Lower lobe of right lung (tissue), 2 donors: ENCODE data around the gene MCUR1. TPM values are rescaled to one million over a fixed set of nuclear protein-coding genes. Genes with fewer than 3 reads are reported as not detected.

Experiments
- ATAC-seq, 2 donors: fragments of 200-7000 bp; cut with Tn5 transposase; one replicate each; pipeline ENCODE4 v1.9.1; 2020 to 2022; ENCODE audit warnings: mild to moderate bottlenecking in 2 of 2, moderate library complexity in 2 of 2
- DNase-seq: peaks from one replicate; pipeline ENCODE4 v3.0.0-alpha.2; 2020
- H3K27ac ChIP-seq: fragments of 200-600 bp; one replicate; pipeline ENCODE4 v1.8.0; 2022
- H3K27me3 ChIP-seq: fragments of 200-600 bp; one replicate; pipeline ENCODE4 v1.8.0; 2022; ENCODE audit warnings: low read depth
- H3K36me3 ChIP-seq: fragments of 200-600 bp; one replicate; pipeline ENCODE4 v1.8.0; 2022; ENCODE audit warnings: mild to moderate bottlenecking
- H3K4me1 ChIP-seq: fragments of 200-600 bp; one replicate; pipeline ENCODE4 v1.8.0; 2022
- H3K4me3 ChIP-seq: fragments of 200-600 bp; one replicate; pipeline ENCODE4 v1.8.0; 2022; ENCODE audit warnings: mild to moderate bottlenecking
- H3K9me3 ChIP-seq: fragments of 200-600 bp; one replicate; pipeline ENCODE4 v1.8.0; 2022
- CTCF ChIP-seq: fragments of 200-600 bp; IDR thresholded peaks from one replicate; pipeline ENCODE4 v1.8.0; 2022; ENCODE audit warnings: antibody characterized with exemption, mild to moderate bottlenecking
- intact Hi-C: fragments of 100-400 bp; cut with DNase I; formaldehyde crosslinking; loops from one replicate; pipeline ENCODE4 v1.11.0; 2022
- total RNA-seq: library from RNA; stranded (reverse); fragmentation: NEBNext Ultra II Directional; extraction: Animal tissue kit (Norgen Biotek cat#: 25700); gene quantifications from one replicate; pipeline ENCODE4 v1.2.1, GENCODE V29; 2021
- donor health status: DM: no; HTN: yes; CAD: no; lungs with severe emphysema.

MCUR1 gene
- total RNA-seq, 1 donor from 2014 or later: 26.1 TPM

- intact Hi-C loops: no loop called here
- Histone ChIP-seq H3K27ac (no peak overlapping the region), H3K4me3 (no peak overlapping the region), H3K4me1 (peaks cover 13% of the 10 kb centered on the region), H3K9me3 (no peaks in the 10 kb centered on the region), H3K27me3 (no peaks in the 10 kb centered on the region), H3K36me3 (no peaks in the 10 kb centered on the region)
- peak; percentile 17 for TF ChIP-seq CTCF
- ATAC-seq: no peak
- DNase-seq: no peak
These were observed 44.7 kb downstream of the MCUR1 start for GRCh38 chr6:13769655-13770053.

GRCh38 chr6:13769034-13769654, 45.2 kb downstream of the MCUR1 start:
- Histone ChIP-seq H3K9me3 (no peaks in the 10 kb centered on the region), H3K4me1 (peaks cover 13% of the 10 kb centered on the region), H3K27ac (no peak overlapping the region), H3K36me3 (no peaks in the 10 kb centered on the region), H3K4me3 (no peak overlapping the region), H3K27me3 (no peaks in the 10 kb centered on the region)
- no peak for TF ChIP-seq CTCF
- intact Hi-C loops: no loop called here
- no peak for DNase-seq
- no peak for ATAC-seq

- Histone ChIP-seq H3K36me3 (no peaks in the 10 kb centered on the region), H3K27ac (no peak overlapping the region), H3K4me3 (peak overlapping the region; percentile 34), H3K4me1 (peaks cover 27% of the 10 kb centered on the region), H3K9me3 (no peaks in the 10 kb centered on the region), H3K27me3 (no peaks in the 10 kb centered on the region)
- intact Hi-C loops: no loop called here
- no peak for TF ChIP-seq CTCF
- ATAC-seq: peak; percentile 31 to 53
- DNase-seq: no peak
These were observed 47.1 kb downstream of the MCUR1 start for GRCh38 chr6:13767121-13767808.

GRCh38 chr6:13766201-13766634, 48.1 kb downstream of the MCUR1 start:
- H3K9me3 ChIP-seq: no peaks in the 10 kb centered on the region
- ATAC-seq: no peak

GRCh38 chr6:13765570-13765969, 48.8 kb downstream of the MCUR1 start:
- H3K27me3 ChIP-seq: no peaks in the 10 kb centered on the region
- intact Hi-C loops: no loop called here
- H3K36me3 ChIP-seq: no peaks in the 10 kb centered on the region
- H3K4me3 ChIP-seq: no peak overlapping the region
- DNase-seq: no peak
- no peaks in the 10 kb centered on the region for H3K9me3 ChIP-seq
- ATAC-seq: no peak
- TF ChIP-seq CTCF: no peak
- H3K4me1 ChIP-seq: peaks cover 41% of the 10 kb centered on the region
- no peak overlapping the region for H3K27ac ChIP-seq

More at GRCh38 chr6:13766201-13766634, 48.1 kb downstream of the MCUR1 start:
- peaks cover 35% of the 10 kb centered on the region for H3K4me1 ChIP-seq
- intact Hi-C loops: no loop called here
- no peak for TF ChIP-seq CTCF
- no peaks in the 10 kb centered on the region for H3K36me3 ChIP-seq
- DNase-seq: no peak
- H3K4me3 ChIP-seq: no peak overlapping the region
- H3K27me3 ChIP-seq: no peaks in the 10 kb centered on the region
- no peak overlapping the region for H3K27ac ChIP-seq
